Measurements from ENCODE around the gene HSD17B2.
"Not testable (repeated sequence)": the region's sequence is repeated elsewhere in the genome, so short reads cannot be mapped to it uniquely, and the experiment has no call there.

HSD17B2 gene

DNA sequence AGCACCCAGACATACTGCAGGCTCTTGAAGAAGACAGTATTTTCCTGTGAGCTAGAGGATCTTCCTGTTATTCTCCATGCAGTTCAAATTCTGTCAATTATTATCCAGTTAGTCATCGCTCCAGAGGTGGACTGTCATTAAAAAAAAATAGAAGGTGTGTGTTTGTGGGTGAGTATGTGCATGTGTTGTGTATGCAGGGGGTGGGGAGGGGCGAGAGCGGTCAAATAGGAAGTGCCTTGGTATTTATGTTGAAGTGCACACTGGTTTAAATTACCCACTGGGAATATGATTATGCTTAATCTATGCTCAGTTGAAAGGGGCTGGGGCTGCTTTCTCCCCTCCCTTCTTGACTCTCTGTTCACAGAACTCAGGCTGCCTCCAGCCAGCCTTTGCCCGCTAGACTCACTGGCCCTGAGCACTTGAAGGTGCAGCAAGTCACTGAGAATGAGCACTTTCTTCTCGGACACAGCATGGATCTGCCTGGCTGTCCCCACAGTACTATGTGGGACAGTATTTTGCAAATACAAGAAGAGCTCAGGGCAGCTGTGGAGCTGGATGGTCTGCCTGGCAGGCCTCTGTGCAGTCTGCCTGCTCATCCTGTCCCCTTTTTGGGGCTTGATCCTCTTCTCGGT lies at the start of gene HSD17B2:
Gene HSD17B2 (plus strand): TSS at position 273 of the 632 bp plus-strand sequence. CDS start 172 bp downstream, at position 445.
- no peak for DNase-seq (ENCODE audit: low spot score)

- no peak for DNase-seq (ENCODE audit: low spot score)
Measured at GRCh38 chr16:81987121-81987520, 47.9 kb upstream of the HSD17B2 start.

DNA sequence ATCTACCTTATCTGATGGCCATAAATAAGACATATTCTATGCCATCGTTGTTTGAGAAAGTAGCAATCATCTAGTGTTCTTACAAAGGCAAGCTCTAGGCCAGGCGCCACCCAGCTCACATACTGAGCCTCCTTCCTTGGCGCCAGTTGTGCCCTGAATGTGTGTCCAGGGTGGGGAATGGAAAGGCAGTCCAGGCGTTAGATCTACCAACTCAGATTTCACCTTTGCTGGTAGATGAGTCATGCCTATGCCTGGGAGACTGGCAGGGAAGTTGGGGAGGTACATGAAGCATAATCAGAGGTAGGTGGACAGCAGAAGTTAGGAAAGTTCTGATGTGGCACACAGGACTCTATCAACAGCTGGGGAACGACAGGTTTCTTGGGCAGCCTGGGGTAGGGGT lies 47.3 kb upstream of the HSD17B2 start:
- no peak for DNase-seq (ENCODE audit: low spot score)

- DNase-seq (ENCODE audit: low spot score), result no peak
Measured at GRCh38 chr16:81992859-81993258, 42.2 kb upstream of the HSD17B2 start.

- DNase-seq (ENCODE audit: low spot score), result no peak
Measured at GRCh38 chr16:81994485-81994884, 40.6 kb upstream of the HSD17B2 start.

DNA sequence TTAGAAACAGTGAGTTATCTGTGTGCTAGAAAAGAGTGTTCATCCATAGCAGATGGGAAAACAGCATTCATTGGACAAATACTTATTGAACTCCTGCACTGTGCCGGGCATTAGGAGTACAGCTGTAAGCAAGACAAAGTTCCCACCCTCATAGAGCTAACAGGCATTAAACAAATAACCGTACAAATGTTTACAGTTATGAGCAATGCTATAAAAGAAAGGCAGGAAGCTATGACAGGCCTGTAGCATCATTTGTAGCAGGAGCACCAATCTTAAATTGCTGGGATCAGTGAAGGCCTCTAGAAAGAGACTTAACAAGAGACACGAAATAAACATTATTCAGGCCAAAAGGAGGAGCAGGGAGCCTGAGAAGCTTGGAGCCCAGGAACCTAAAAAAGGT lies 39.4 kb upstream of the HSD17B2 start:
- no peak for DNase-seq (ENCODE audit: low spot score)

DNA sequence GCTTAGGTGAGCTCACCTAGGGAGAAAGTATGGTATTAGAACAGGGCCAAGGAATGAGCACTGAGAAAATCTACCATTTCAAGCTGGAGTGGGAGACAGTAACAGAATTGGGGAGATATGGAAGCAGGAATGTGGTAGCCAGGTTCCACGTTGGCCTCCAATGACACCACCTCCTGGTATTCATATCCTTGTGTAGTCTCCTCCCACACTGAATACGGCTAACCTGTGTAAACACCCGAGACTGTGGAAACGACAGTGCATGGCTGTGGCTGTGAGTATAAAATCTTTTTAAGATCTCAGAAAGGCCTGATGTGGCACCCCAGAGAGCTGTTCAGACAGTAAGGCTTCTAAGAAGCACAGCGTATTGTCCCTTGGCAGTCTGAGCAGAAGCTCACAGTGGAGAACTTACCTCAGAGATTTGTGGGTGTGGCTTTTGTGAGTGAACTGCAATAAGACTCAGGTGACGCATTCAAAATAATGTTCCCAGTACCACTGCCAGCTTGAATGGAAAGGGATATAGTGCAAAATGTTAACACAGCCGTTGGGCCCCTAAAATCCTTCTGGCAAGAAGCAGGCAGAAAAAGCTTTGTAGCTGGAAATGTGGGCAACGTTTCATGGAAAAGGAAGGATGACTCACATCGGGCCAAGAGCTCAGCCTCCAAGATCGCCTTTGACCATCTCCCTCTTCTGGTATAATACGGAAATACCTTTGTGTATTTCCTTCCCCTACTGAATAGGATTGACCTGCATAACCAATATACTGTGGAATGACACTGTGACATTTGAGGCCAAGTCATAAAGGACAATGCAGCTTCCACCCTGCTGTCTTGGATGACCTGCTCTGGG lies 38.2 kb upstream of the HSD17B2 start:
- no peak for DNase-seq (ENCODE audit: low spot score)

GRCh38 chr16:81997738-81998137 lies 37.3 kb upstream of the HSD17B2 start:
- DNase-seq (ENCODE audit: low spot score), result no peak

DNA sequence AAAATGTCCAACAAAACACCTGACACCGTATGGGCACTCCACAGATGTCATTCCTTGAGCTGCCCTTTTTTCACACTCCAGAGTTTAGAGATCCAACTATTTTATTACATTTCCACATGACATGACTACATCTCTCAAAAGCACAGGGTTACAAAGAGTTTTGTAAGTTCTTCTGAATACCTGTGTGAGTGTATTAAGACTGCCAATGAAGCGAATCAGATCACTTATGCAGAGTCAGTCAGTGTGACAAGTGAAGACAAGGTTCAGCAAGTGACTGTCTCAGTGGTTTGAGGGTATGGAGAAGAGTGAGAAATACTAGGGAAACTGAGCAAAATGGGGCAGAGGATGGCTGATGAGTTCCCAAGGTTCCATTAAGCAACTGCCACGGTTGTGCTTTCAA lies 32.2 kb upstream of the HSD17B2 start:
- DNase-seq (ENCODE audit: low spot score), result no peak

- DNase-seq (ENCODE audit: low spot score), result no peak
Measured at GRCh38 chr16:82004601-82005000, 30.5 kb upstream of the HSD17B2 start.

DNA sequence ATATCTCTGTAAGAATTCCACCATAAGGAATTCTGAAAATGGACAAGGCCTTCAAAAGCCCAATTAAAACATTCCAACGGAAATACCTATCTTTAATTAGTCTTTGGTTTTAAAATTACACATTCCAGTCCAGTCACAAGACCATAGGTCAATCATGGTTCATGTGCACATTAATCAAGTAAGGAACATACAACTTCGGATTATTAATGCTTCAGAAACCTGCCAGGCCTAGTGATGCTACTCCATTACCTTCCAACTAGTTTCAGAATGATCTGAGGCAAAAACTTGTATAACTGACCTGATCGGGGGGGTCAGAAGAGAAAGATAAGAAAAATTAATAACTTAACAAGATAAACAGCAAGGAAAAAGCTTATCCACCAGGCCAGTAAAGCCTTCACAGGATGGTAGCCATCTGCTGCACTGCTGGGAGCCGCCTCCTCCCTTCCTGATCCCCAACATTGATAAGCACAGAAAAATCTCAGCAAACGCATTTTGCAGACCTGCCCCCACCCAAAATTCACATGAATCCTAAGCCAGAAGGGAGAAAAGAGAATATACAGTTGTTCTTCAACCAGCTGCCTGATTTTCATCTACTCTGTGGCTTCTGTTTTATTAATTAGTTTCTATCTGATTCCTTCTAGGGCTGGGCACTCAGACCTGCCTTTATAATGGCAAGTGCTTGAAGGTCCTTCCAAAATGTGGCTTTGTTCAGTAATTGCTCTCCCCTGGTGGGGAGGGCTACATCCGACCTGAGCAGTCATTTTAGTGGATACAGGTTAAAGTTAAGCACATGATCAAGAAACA lies 29.8 kb upstream of the HSD17B2 start:
- no peak for DNase-seq (ENCODE audit: low spot score)

DNA sequence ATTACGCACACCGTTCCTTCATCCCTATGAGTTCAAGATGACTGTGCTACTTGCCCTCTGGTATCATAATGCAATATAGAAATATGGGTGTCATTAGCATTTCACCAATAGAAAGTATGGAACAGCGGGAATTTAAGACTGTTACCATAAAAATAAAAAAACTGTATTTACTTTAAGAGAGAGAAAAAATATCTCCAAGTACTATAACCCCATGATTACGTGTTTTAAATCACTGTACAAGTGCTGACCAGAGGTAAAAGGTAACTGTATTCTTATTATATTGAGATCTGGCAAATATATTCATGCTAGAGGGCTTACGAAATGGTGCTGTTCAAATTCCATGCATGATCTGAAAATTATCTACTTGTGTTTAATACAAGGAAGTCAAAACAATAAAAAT lies 29.0 kb upstream of the HSD17B2 start:
- no peak for DNase-seq (ENCODE audit: low spot score)

GRCh38 chr16:82007189-82007588 lies 27.9 kb upstream of the HSD17B2 start:
- DNase-seq (ENCODE audit: low spot score), result no peak

DNA sequence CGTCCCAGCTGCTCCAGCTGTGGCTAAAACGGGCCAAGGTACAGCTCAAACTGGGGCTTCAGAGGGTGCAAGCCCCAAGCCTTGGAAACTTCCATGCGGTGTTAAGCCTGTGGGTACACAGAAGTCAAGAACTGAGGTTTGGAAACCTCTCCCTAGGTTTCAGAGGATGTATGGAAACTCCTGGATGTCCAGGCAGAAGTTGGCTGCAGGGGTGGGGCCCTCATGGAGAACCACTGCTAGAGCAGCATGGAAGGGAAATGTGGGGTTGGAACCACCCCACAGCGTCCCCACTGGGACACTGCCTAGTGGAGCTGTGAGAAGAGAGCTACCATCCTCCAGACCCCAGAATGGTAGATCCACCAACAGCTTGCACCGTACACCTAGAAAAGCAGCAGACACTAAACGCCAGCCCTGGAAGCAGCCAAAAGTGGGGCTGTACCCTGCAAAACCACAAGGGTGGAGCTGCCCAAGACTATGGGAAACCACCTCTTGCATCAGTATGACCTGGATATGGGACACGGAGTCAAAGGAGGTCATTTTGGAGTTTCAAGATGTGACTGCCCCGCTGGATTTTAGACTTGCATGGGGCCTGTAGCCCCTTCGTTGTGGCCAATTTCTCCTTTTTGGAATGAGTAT lies 26.0 kb upstream of the HSD17B2 start:
- no peak for DNase-seq (ENCODE audit: low spot score)

GRCh38 chr16:82009789-82010188 lies 25.3 kb upstream of the HSD17B2 start:
- DNase-seq (ENCODE audit: low spot score), result not testable (repeated sequence)

- DNase-seq (ENCODE audit: low spot score), result no peak
Measured at GRCh38 chr16:82010649-82011048, 24.4 kb upstream of the HSD17B2 start.

GRCh38 chr16:82011199-82011641 lies 23.8 kb upstream of the HSD17B2 start, which contains the start of gene SDR42E1:
SDR42E1 (minus strand) TSS chr16:82011470; CDS start chr16:82000858, 10,612 bp downstream.
- DNase-seq (ENCODE audit: low spot score), result no peak

- DNase-seq (ENCODE audit: low spot score), result no peak
Measured at GRCh38 chr16:82013139-82013538, 21.9 kb upstream of the HSD17B2 start.

DNA sequence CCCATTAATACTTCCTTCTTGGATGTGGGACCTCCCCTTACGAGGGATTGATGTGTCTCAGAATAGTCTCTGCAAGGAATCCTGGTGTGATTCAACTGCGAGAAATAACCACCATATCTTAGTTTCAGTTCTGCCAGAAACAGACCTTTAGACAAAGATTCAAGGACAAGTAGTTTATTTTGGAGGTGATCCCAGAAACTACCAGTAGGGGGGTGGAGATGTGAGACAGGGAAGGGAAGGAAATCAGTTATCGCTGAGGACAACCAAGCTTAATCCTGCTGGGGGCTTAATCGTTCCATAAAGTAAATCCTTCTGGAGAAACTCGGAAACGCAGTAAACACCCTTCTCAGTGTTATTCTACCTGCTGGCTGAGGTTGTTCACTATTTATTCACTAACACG lies 18.8 kb upstream of the HSD17B2 start:
- no peak for DNase-seq (ENCODE audit: low spot score)

GRCh38 chr16:82016964-82017363 lies 18.1 kb upstream of the HSD17B2 start:
- DNase-seq (ENCODE audit: low spot score), result no peak

DNA sequence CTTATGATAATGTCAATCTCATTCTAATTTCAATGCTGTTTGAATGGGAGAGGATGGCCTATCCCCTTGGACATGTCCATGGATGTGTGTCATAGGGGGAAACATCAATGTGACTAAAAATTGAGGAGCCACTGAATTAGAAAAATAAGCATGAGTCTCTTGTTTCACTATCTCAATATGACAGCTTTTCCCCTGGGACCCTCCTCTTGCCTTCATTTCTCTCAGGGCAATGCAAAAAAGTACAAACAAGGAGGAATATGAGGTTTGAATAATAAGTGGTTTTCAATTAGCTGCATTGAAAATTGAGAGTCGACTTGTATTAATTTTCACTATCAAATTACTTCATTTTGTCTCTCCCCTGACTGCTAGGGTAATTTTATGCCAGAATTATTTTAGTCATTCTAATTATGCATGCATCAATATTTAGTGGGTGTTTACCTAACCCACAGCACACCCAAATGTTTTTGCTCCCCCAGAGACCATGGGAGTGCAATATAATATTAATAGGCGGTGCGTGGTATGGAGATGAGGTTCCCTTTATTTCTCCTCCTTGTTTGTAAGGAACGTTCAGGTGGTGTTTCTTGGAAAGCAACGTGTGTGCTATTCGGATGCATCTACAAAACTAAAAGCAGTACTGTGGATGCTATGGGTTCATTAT lies 17.0 kb upstream of the HSD17B2 start:
- DNase-seq (ENCODE audit: low spot score), result no peak

- no peak for DNase-seq (ENCODE audit: low spot score)
Measured at GRCh38 chr16:82019535-82019934, 15.5 kb upstream of the HSD17B2 start.
